GM12891 (cell line): Measurements from ENCODE around the gene GPR151.

Source experiments
- PAX5 ChIP-seq: IDR thresholded peaks from 2 replicates; pipeline ENCODE4 v1.6.1; 2011; ENCODE audit warnings: low read length, moderate library complexity, mild to moderate bottlenecking; ENCODE audit not compliant: insufficient read depth, severe bottlenecking
- POLR2A ChIP-seq: IDR thresholded peaks from 2 replicates; pipeline ENCODE4 v1.6.1; 2011; ENCODE audit warnings: low read depth, low read length, control low read depth
- POLR2AphosphoS5 ChIP-seq: IDR thresholded peaks from 2 replicates; pipeline ENCODE4 v1.6.1; 2011; ENCODE audit warnings: low read depth, low read length, control low read depth
- TAF1 ChIP-seq: IDR thresholded peaks from 2 replicates; pipeline ENCODE4 v1.6.1; 2011; ENCODE audit warnings: low read depth, low read length, control low read depth

GRCh38 chr5:146529984-146530383, 14.0 kb upstream of the GPR151 start:
- no peak for TF ChIP-seq POLR2AphosphoS5
- no peak for TF ChIP-seq POLR2A
- no peak for TF ChIP-seq PAX5
- no peak for TF ChIP-seq TAF1
